H1 (cell line): ENCODE measurements around the gene TIA1. TPM values are rescaled to one million over a fixed set of nuclear protein-coding genes. Genes with fewer than 3 reads are reported as not detected.
A peak's percentile ranks its signal among the peaks of the same experiment; 100 is the strongest.

Experiments used
- CTCF ChIA-PET: fragments of 300-600 bp; sonication (Branson Sonifier 250); formaldehyde crosslinking; loops from one replicate; lab custom pipeline; 2021; ENCODE audit not compliant: partially characterized antibody; lab: Charles Lee
- POLR2A ChIA-PET: fragments of 300-600 bp; sonication (Branson Sonifier 250); formaldehyde crosslinking; loops from one replicate; lab custom pipeline; 2021; ENCODE audit warnings: inconsistent platforms; ENCODE audit not compliant: partially characterized antibody; lab: Charles Lee
- DNase-seq, 2 experiments: peaks; one replicate each; pipeline versions ENCODE4 v3.0.0 to v3.0.0-alpha.2; 2010 to 2022; ENCODE audit warnings: low spot score in 2 of 2, low read depth in 1 of 2, mixed read lengths in 1 of 2
- FAIRE-seq: peaks from 2 replicates; lab custom pipeline; 2011; peaks lifted over from hg19 to GRCh38; lab: Jason Lieb, UNC
- H2AFZ ChIP-seq: 2 replicates; pipeline ENCODE4 v1.8.1; 2012; ENCODE audit warnings: low read length, inconsistent platforms
- H2AK5ac ChIP-seq: 2 replicates; pipeline ENCODE4 v1.6.1; 2013; ENCODE audit warnings: low read depth, low read length
- H2BK120ac ChIP-seq: replicated peaks from 2 replicates; pipeline ENCODE3; 2013; ENCODE audit warnings: low read depth, low read length, inconsistent platforms
- H2BK12ac ChIP-seq: 2 replicates; pipeline ENCODE4 v1.6.1; 2013; ENCODE audit warnings: low read depth, low read length
- H2BK15ac ChIP-seq: 2 replicates; pipeline ENCODE4 v1.6.1; 2013; ENCODE audit warnings: low read length
- H2BK20ac ChIP-seq: 2 replicates; pipeline ENCODE4 v1.6.1; 2013; ENCODE audit warnings: low read length
- H2BK5ac ChIP-seq: 2 replicates; pipeline ENCODE4 v1.6.1; 2013; ENCODE audit warnings: low read depth, low read length
- H3K14ac ChIP-seq: 2 replicates; pipeline ENCODE4 v1.6.1; 2013; ENCODE audit warnings: inconsistent platforms; ENCODE audit not compliant: insufficient read length
- H3K18ac ChIP-seq: 2 replicates; pipeline ENCODE4 v1.6.1; 2013; ENCODE audit warnings: low read length; ENCODE audit errors: extremely low read depth
- H3K23ac ChIP-seq: 2 replicates; pipeline ENCODE4 v1.6.1; 2013; ENCODE audit warnings: inconsistent platforms; ENCODE audit not compliant: insufficient read length
- H3K23me2 ChIP-seq: 2 replicates; pipeline ENCODE4 v1.6.1; 2013; ENCODE audit warnings: low read depth, low read length
- H3K27ac ChIP-seq: 2 replicates; pipeline ENCODE4 v1.6.1; 2011; ENCODE audit warnings: low read depth, low read length, inconsistent platforms
- H3K27me3 ChIP-seq, 4 experiments: replicated peaks in 1 of 4; 1 replicate in 1 of 4; 2 replicates in 3 of 4; pipeline versions ENCODE4 v1.6.1 to v1.8.1; 2011 to 2013; ENCODE audit warnings: low read length in 3 of 4, mild to moderate bottlenecking in 3 of 4, inconsistent platforms in 2 of 4, mixed read lengths in 2 of 4, moderate library complexity in 1 of 4; ENCODE audit not compliant: control insufficient read depth in 3 of 4, insufficient read depth in 3 of 4; ENCODE audit errors: extremely low read depth in 1 of 4
- H3K36me3 ChIP-seq, 4 experiments: 2 replicates each; pipeline versions ENCODE4 v1.6.1 to v1.8.1; 2011 to 2013; ENCODE audit warnings: mild to moderate bottlenecking in 4 of 4, low read length in 3 of 4, moderate library complexity in 2 of 4, control low read depth in 1 of 4, inconsistent platforms in 1 of 4; ENCODE audit not compliant: insufficient read depth in 4 of 4, control insufficient read depth in 2 of 4
- H3K4ac ChIP-seq: replicated peaks from 2 replicates; pipeline ENCODE3; 2013; ENCODE audit warnings: low read length, low read depth, mixed read lengths, inconsistent platforms; ENCODE audit not compliant: insufficient read length
- H3K4me1 ChIP-seq, 4 experiments: replicated peaks in 1 of 4; 1 replicate in 1 of 4; 2 replicates in 3 of 4; pipeline versions ENCODE4 v1.6.1 to v1.8.1; 2011 to 2013; ENCODE audit warnings: low read length in 3 of 4, inconsistent platforms in 2 of 4, mixed read lengths in 1 of 4; ENCODE audit not compliant: insufficient read depth in 4 of 4, control insufficient read depth in 3 of 4
- H3K4me2 ChIP-seq, 2 experiments: 2 replicates each; pipeline versions ENCODE4 v1.6.1 to v1.8.1; 2011 to 2013; ENCODE audit warnings: low read depth in 2 of 2, low read length in 2 of 2, control low read depth in 1 of 2, inconsistent platforms in 1 of 2, mild to moderate bottlenecking in 1 of 2; ENCODE audit not compliant: insufficient read depth in 1 of 2
- H3K4me3 ChIP-seq, 4 experiments: fragments of 200-600, 300-600 bp in 1 of 4; sonication (generic), shearing (Covaris generic), sonication (Bioruptor Twin) in 1 of 4; 2 replicates each; pipeline versions ENCODE4 v1.5.1 to v1.8.1; 2011 to 2016; ENCODE audit warnings: low read length in 4 of 4, low read depth in 3 of 4, control low read depth in 2 of 4, inconsistent platforms in 2 of 4, mild to moderate bottlenecking in 2 of 4, mixed read lengths in 1 of 4, moderate library complexity in 1 of 4; ENCODE audit not compliant: insufficient read depth in 2 of 4; ENCODE audit errors: extremely low read depth in 1 of 4
- H3K56ac ChIP-seq: replicated peaks from 2 replicates; pipeline ENCODE3; 2013; ENCODE audit warnings: low read depth, mild to moderate bottlenecking, mixed read lengths, low read length, inconsistent platforms; ENCODE audit not compliant: insufficient read length
- H3K79me1 ChIP-seq: 2 replicates; pipeline ENCODE4 v1.6.1; 2013; ENCODE audit warnings: low read depth, low read length, control low read depth
- H3K79me2 ChIP-seq, 2 experiments: 2 replicates each; pipeline versions ENCODE4 v1.6.1 to v1.8.1; 2012 to 2013; ENCODE audit warnings: low read length in 2 of 2, mild to moderate bottlenecking in 2 of 2, inconsistent platforms in 1 of 2; ENCODE audit not compliant: insufficient read depth in 2 of 2, control insufficient read depth in 1 of 2
- H3K9ac ChIP-seq, 4 experiments: replicated peaks in 1 of 4; 1 replicate in 1 of 4; 2 replicates in 3 of 4; pipeline versions ENCODE4 v1.6.1 to v1.8.1; 2011 to 2013; ENCODE audit warnings: low read depth in 3 of 4, low read length in 3 of 4, control low read depth in 2 of 4, mild to moderate bottlenecking in 2 of 4, moderate library complexity in 2 of 4, inconsistent platforms in 1 of 4; ENCODE audit errors: extremely low read depth in 1 of 4
- H3K9me3 ChIP-seq, 2 experiments: 2 replicates each; pipeline versions ENCODE4 v1.6.1 to v1.8.1; 2012 to 2013; ENCODE audit warnings: mild to moderate bottlenecking in 2 of 2, moderate library complexity in 2 of 2, control low read depth in 1 of 2, inconsistent platforms in 1 of 2, low read depth in 1 of 2, low read length in 1 of 2, mixed read lengths in 1 of 2; ENCODE audit not compliant: insufficient read depth in 2 of 2
- H4K20me1 ChIP-seq, 2 experiments: replicated peaks in 1 of 2; 2 replicates each; pipeline versions ENCODE3 to v1.8.1; 2011 to 2013; ENCODE audit warnings: inconsistent platforms in 2 of 2, low read length in 2 of 2, mild to moderate bottlenecking in 1 of 2; ENCODE audit not compliant: insufficient read depth in 2 of 2, control insufficient read depth in 1 of 2
- H4K5ac ChIP-seq: 2 replicates; pipeline ENCODE4 v1.6.1; 2013; ENCODE audit warnings: low read length, low read depth, mixed read lengths, inconsistent platforms; ENCODE audit not compliant: insufficient read length
- H4K8ac ChIP-seq: 2 replicates; pipeline ENCODE4 v1.8.0; 2013; ENCODE audit warnings: mild to moderate bottlenecking, moderate library complexity, low read length, inconsistent platforms; ENCODE audit not compliant: insufficient read depth; ENCODE audit errors: extremely low read depth
- H4K91ac ChIP-seq: replicated peaks from 2 replicates; pipeline ENCODE3; 2013; ENCODE audit warnings: low read length, mixed read lengths, inconsistent platforms; ENCODE audit not compliant: insufficient read length
- EGR1 ChIP-seq: IDR thresholded peaks from 2 replicates; pipeline ENCODE4 v1.6.1; 2011; ENCODE audit warnings: low read depth, low read length, borderline replicate concordance
- RAD21 ChIP-seq, 2 experiments: IDR thresholded peaks in 1 of 2; conservative IDR thresholded peaks in 1 of 2; 2 replicates each; pipeline ENCODE4 v1.6.1; 2011; ENCODE audit warnings: low read depth in 2 of 2, low read length in 2 of 2, improper control_type of control experiment in 1 of 2, inconsistent platforms in 1 of 2, mild to moderate bottlenecking in 1 of 2, moderate library complexity in 1 of 2
- SIN3A ChIP-seq, 2 experiments: IDR thresholded peaks in 1 of 2; conservative IDR thresholded peaks in 1 of 2; 2 replicates each; pipeline ENCODE4 v1.6.1; 2011 to 2012; ENCODE audit warnings: low read length in 2 of 2, improper control_type of control experiment in 1 of 2, low read depth in 1 of 2, mild to moderate bottlenecking in 1 of 2
- TBP ChIP-seq: IDR thresholded peaks from 2 replicates; pipeline ENCODE4 v1.6.1; 2011; ENCODE audit warnings: low read depth, low read length, improper control_type of control experiment
- WGBS, 2 experiments: shearing (Covaris generic) in 1 of 2; methylation state at CpG; one replicate each; pipeline versions ENCODE4 v1.1.6 to v1.1.7; 2013 to 2015; ENCODE audit warnings: low lambda C conversion rate in 2 of 2, mixed read lengths in 2 of 2, inconsistent platforms in 1 of 2, low coverage in 1 of 2, missing lambda C conversion rate in 1 of 2; ENCODE audit not compliant: insufficient replicate concordance in 2 of 2, insufficient coverage in 1 of 2, insufficient read length in 1 of 2; ENCODE audit errors: extremely low coverage in 1 of 2, missing lambda C conversion rate in 1 of 2; 5-methylcytosine and 5-hydroxymethylcytosine counted together
- polyA plus RNA-seq, 7 experiments: library from polyadenylated mRNA; depleted of rRNA in 3 of 7; stranded (reverse) in 5 of 7; unstranded in 2 of 7; fragments of >200 nt in 5 of 7; fragments of 200-250 nt in 2 of 7; gene quantifications; 1 replicate in 5 of 7; 2 replicates in 1 of 7; 4 replicates in 1 of 7; pipeline versions ENCODE4 v1.2.1 to v1.2.3, GENCODE V29; 2011 to 2013; ENCODE audit warnings: missing spikeins in 2 of 7, mixed read lengths in 2 of 7
- total RNA-seq: library from RNA; stranded (reverse); fragmentation: NEBNext Ultra II Directional; extraction: Animal tissue kit (Norgen Biotek cat#: 25700); gene quantifications from 2 replicates; pipeline ENCODE4 v1.2.1, GENCODE V29; 2021

The TIA1 gene
- total and polyA plus RNA-seq, 2 of the 8 experiments (the other 6 are each of a cell fraction or from before 2014, with no cell fraction given), result 58.6 to 181 TPM

DNA sequence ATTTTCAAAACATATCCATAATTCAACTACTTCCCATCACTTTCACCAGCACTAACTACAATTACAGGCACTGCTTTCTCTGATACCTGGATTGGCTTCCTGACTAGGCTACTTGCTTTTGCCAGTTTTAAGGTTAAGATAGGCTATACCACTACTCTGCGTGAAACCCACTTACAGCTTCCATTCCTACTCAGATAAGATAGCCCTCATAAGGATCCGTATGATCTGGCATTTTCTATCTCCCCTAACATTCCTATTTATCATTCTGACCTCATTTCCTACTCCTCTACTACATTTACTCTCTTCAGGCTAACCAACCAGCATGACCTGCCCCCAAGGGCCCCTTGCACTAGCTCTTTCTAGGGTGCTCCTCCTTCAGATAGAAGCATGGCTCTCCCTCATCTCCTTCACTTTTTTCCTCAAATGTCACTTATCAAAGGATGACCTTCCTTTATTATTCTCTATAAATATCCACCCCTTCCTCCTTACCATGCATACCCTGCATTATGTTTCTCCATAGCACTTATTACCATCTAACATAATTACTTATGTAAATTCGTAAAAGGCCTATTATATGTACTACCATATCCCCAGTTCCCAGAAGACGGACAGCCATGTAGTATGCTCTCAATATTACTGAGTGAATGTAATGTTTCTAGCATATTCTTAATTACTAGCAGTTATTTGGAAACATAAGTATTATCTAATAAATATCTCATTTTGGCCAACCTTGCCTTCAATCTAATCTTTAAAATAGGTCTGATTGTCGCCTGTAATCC lies 4.4 kb downstream of the TIA1 start:
- H2BK15ac ChIP-seq, result no peak overlapping the region
- CTCF ChIA-PET, result interaction anchor here (1.2 kb wide), 1 partner anchor 14 kb away, joined by 3 read pairs; the partner anchor contains the start of gene PCYOX1
- peak overlapping the region; percentile 21 to 36; a peak in 2 of 4 replicates for H3K4me2 ChIP-seq

More for the DNA sequence above, 4.4 kb downstream of the TIA1 start:
- peaks cover 0 to 31% (median 4%) of the 10 kb centered on the region in 4 experiments; a peak in 2 of 8 replicates for H3K36me3 ChIP-seq
- H3K27me3 ChIP-seq, result no peaks in the 10 kb centered on the region
- POLR2A ChIA-PET, result interaction anchor here (0.8 to 4.6 kb wide), 4 partner anchors 14 to 49 kb away, joined by 3 to 21 read pairs (median 6); partner anchors contain the start of genes PCYOX1 and SNRPG
- H2AFZ ChIP-seq, result no peak overlapping the region
- no peak overlapping the region for H3K14ac ChIP-seq
- FAIRE-seq, result no peak
- H4K8ac ChIP-seq, result no peak overlapping the region
- H3K4me3 ChIP-seq, result peak overlapping the region in 1 of 4 experiments; percentile 12; a peak in 1 of 8 replicates
- no peak overlapping the region for H4K5ac ChIP-seq
- H2BK120ac ChIP-seq, result no peak overlapping the region
- no peak for DNase-seq
- H3K79me1 ChIP-seq, result peaks cover 3% of the 10 kb centered on the region; the same call in 1 of the 2 replicates
- 89% methylated on average over 5 of the region's 5 CpGs; no CpG with 5 or more reads in 1 of the 2 experiments for WGBS, 2 experiments
- TF ChIP-seq SIN3A (conservative IDR thresholded peaks at IDR 0.05 in 1 of 2, IDR thresholded peaks at IDR 0.05 in 1 of 2; ENCODE audit: low read depth in 1 of 2, low read length in 2 of 2), result no peak
- TF ChIP-seq EGR1, result no peak
- no peak for TF ChIP-seq RAD21 (IDR thresholded peaks at IDR 0.05 in 1 of 2, conservative IDR thresholded peaks at IDR 0.05 in 1 of 2; ENCODE audit: low read depth in 2 of 2, low read length in 2 of 2)
- no peak for TF ChIP-seq TBP
- TF ChIP-seq, all 59 proteins: peak for 0
- H2AK5ac ChIP-seq, result no peak overlapping the region
- no peak overlapping the region for H3K56ac ChIP-seq
- H3K4me1 ChIP-seq, result peaks cover 0 to 9% (median 6%) of the 10 kb centered on the region in 4 experiments; a peak in 6 of 7 replicates
- H3K23ac ChIP-seq, result no peak overlapping the region
- H3K18ac ChIP-seq, result no peak overlapping the region
- H3K9me3 ChIP-seq, result no peaks in the 10 kb centered on the region
- H2BK12ac ChIP-seq, result no peak overlapping the region
- peaks cover 66 to 92% of the 10 kb centered on the region in 2 experiments for H3K79me2 ChIP-seq
- no peak overlapping the region for H3K27ac ChIP-seq
- peaks cover 9 to 21% of the 10 kb centered on the region in 2 experiments for H4K20me1 ChIP-seq
- no peak overlapping the region for H3K4ac ChIP-seq
- no peak overlapping the region for H2BK5ac ChIP-seq
- peak overlapping the region in 1 of 4 experiments; percentile 12; a peak in 1 of 7 replicates for H3K9ac ChIP-seq
- H3K23me2 ChIP-seq, result 0 out of 2 replicates have a peak, but pooled peaks cover 4% of the 10 kb centered on the region
- H4K91ac ChIP-seq, result no peak overlapping the region
- no peak overlapping the region for H2BK20ac ChIP-seq
